HG02678 (cell line): ENCODE data around the gene IPO5.

Source experiments
- ATAC-seq: cut with Tn5 transposase; IDR thresholded peaks from one replicate; pipeline ENCODE4 v1.9.1; 2021; ENCODE audit warnings: mild to moderate bottlenecking, moderate library complexity; ENCODE audit not compliant: unreplicated experiment

Gene IPO5

DNA sequence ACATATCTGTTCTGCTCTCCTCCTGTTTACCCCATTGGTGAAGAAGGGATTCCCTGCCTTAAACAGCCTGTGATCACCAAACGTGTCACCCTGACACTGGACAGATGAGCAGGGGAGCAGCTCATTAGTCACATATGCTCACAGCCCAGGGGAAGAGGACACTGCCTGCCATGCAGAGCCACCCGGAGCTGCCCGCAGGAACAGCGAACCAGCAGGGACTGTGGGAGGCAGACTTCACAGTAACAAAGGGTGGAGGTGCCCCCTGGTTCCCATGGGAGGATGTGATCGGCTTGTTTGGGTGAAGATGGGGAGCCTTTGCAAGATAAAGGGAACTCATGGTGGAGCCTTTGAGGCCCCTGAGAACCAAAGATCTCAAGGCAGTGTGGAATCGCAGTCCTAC is 100.8 kb downstream of the IPO5 start:
- no peak for ATAC-seq

DNA sequence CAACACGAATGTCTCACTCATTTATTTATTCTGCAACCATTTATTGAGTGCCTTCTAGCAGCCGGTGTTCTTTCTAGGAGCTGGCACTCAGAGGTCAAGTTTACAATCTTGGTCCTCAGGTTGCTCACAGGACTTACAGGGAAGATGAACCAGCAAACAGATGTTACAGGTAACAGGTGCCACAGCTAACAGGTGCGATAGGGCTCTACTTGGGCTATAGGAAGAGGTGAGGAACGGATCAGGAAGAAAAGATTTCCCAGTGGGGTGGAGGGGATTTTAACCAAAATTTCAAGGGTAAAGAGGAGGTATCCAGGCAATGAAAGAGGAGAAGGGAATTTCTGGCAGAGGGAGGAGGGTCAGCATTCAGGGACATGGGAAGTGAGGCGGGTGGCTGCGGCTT is 102.1 kb downstream of the IPO5 start:
- no peak for ATAC-seq

DNA sequence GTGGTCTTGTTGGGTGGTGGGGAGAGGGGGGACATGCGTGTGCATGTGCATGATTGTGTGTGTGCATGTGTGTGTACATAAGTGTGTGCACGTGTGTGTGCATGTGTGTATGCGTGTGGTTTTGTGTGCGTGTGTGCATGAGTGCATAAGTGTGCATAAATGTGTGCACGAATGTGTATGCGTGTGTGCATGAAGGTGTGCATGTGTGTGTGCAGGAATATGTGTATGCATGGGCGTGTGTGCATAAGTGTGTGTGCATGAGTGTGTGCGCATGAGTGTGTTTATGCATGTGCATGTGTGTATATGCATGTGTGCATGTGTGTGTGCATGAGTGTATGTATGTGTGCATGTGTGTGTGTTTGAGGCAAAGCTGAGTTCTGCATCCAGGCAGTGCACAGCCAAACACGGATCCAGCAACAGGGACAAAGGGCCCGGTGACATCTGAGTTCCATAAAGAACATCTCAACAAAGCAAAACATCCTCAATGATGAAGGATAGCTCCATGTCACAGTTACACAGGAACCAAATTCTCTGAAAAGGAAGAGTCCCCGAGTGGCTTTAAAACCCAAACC is 103.5 kb downstream of the IPO5 start:
- no peak for ATAC-seq

DNA sequence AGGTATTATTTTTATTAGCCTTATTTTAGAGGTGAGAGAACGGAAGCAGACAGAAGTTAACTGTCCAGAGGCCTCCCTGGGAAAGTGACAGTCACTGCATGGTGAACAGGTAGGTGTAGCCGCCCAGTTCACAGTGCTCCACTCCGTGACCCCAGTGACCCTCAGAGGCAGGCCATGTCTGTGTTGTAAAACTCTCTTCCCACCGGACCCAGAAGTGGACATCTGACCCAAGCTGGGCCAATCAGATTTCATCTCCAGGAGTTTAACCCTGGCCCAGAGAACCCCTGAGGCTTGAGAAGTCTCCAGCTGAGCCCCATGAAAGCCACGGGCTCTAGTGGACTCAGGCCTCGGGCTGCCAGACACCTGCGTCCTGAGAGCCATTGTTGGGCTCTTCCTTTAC is 105.8 kb downstream of the IPO5 start:
- ATAC-seq, result no peak

DNA sequence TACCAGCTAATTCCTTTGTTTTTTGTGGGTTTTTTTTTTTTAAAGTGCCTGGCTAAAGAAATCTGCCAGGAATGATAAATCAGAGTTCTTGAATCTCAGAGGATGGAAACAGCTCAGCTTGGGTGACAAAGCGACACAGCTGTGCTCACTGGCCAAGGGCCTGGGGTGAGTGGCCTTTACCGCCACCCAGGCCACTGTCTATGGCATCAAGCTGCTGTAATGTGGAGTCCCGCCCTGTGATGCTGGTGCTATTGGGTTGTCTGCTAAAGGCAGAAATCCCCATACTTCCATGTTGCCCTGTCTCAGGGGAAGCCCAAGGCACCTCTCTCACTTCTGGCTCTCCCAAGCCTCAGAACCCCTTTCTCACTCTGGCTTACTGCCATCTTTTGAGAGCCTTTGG is 106.8 kb downstream of the IPO5 start:
- ATAC-seq, result no peak

DNA sequence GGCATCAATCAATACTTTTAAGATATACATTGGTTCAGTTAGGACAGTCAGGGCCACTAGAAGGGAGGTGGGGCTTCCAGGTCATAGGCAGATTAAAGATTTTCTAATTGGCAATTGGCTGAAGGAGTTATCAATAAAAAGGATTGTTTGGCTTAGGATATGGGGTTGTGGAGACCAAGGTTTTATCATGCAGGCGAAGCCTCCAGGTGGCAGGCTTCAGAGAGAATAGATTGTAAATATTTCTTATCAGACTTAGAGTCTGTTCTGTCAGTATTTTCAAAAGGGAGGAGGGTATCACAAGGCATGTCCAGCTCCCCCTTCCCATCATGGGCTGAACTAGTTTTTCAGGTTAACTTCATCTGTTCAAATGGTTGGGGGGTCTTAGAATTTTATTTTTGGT is 112.0 kb downstream of the IPO5 start:
- no peak for ATAC-seq

DNA sequence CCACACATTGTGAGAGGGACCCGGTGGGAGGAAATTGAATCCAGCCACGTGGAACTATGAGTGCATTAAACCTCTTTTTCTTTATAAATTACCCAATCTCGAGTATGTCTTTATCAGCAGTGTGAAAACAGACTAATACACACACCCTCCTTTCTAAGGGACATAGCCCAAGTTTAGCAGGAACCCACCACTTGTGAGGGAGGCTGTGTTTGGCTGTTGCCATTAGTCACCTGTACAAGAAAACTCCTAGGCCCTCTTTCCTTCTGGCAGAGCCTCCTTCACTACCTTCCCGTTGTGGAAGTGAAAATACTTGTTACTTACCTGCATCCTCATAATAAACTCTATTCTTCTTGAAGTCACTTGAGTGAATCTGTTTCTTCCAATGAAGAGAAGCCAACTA is 113.2 kb downstream of the IPO5 start:
- no peak for ATAC-seq

DNA sequence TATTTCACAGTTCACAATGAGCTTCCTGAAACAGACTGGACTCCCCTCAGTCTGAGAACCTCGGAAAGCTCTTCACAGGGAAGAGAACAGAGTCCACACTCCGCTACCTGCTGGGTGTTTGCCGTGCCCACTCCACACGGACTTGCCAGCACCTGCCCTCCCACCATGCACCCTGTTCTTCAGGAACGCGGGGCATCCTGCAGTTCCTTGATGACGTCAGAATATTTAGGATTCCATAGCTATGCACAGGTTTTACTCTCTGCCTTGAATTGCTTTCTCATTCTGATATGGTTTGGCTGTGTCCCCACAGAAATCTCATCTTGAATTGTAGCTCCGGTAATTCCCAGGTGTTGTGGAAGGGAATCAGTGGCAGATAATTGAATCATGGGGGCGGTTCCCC is 115.0 kb downstream of the IPO5 start:
- ATAC-seq, result no peak

DNA sequence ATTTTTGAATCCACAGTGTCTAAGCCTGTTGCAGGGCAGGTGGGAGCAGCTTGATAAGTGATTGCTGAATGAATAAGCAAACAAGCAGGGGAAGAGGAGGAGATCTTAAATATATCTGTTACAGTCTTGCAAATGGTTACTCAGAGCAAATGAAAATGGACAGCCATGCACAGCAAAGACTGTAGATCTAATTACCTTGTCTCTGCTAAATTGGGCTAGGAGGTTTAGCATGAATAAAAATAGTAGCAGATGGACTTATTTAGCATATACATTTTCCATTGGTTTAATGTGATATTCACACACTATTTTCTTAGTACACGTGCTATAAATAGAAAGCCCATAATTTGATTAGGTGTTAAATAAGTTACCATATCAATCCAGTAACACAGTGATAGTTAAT is 116.5 kb downstream of the IPO5 start:
- no peak for ATAC-seq

DNA sequence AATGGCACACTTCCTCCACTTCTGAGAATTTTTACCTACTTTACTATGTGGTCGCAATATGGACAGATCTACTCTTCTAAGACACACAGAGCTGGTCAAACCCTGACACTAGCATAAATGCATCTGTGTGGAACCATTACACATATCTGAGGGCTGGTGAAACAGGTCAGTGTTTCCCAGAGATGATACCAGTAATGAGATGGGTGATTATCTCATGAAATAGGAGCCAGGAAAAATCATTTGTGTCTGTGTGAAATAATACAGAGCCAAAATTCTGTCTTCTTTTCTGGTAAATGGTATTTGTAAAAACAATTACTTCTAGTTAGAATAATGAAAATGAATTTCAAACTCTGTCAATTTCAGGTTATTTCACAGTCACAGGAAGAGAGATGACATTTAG is 117.8 kb downstream of the IPO5 start:
- no peak for ATAC-seq

DNA sequence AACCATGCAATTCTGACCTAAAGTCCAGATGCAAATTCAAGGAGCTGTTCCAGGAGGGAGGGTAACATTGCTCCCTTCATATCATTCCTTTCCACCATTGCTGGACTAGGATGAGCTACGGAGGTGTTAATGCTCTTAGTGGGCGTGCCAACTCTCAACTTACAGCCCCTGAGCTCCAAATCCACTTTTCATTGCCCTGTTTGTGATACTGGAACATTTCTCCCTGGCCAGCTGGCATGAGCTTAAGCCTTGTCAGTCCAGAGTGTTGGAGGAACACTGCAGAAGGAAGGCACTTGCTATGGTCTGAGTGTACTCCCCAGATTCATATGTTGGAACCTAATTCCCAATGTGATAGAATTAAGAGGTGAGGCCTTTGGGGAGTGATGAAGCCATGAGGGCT is 119.0 kb downstream of the IPO5 start:
- no peak for ATAC-seq
